DND-41 (cell line): ENCODE results near the gene RAPH1.
"Not testable (repeated sequence)": the region's sequence is repeated elsewhere in the genome, so short reads cannot be mapped to it uniquely, and the experiment has no call there.

ENCODE experiments used
- ATAC-seq: fragments of 200-7000 bp; cut with Tn5 transposase; 3 replicates; pipeline ENCODE4 v1.9.1; 2021; ENCODE audit warnings: low read depth; ENCODE audit not compliant: insufficient read depth
- DNase-seq: peaks from one replicate; pipeline ENCODE4 v3.0.0-alpha.2; 2020
- H2AFZ ChIP-seq: 2 replicates; pipeline ENCODE4 v1.6.0; 2012; ENCODE audit warnings: low read depth, low read length
- H3K27ac ChIP-seq: 2 replicates; pipeline ENCODE4 v1.5.1; 2012; ENCODE audit warnings: low read length, inconsistent platforms
- H3K27me3 ChIP-seq: fragments of 200-600 bp; sonication (generic); 2 replicates; pipeline ENCODE4 v1.6.0; 2012; ENCODE audit warnings: low read length, mild to moderate bottlenecking, inconsistent platforms; ENCODE audit not compliant: insufficient read depth, poor library complexity
- H3K36me3 ChIP-seq: 2 replicates; pipeline ENCODE4 v1.5.1; 2012; ENCODE audit warnings: low read length, inconsistent platforms; ENCODE audit not compliant: insufficient read depth
- H3K4me1 ChIP-seq: 2 replicates; pipeline ENCODE4 v1.5.1; 2012; ENCODE audit warnings: mild to moderate bottlenecking, low read length; ENCODE audit not compliant: insufficient read depth
- H3K4me2 ChIP-seq: 2 replicates; pipeline ENCODE4 v1.6.0; 2012; ENCODE audit warnings: mild to moderate bottlenecking, moderate library complexity, low read length, inconsistent platforms; ENCODE audit not compliant: insufficient read depth
- H3K4me3 ChIP-seq, 2 experiments: fragments of 200-600 bp in 1 of 2; shearing (Covaris generic) in 1 of 2; 2 replicates each; pipeline ENCODE4 v1.5.1; 2012 to 2016; ENCODE audit warnings: inconsistent platforms in 2 of 2, low read length in 2 of 2, mild to moderate bottlenecking in 2 of 2, low read depth in 1 of 2, moderate library complexity in 1 of 2
- H3K79me2 ChIP-seq: 2 replicates; pipeline ENCODE4 v1.6.0; 2012; ENCODE audit warnings: low read length, inconsistent platforms; ENCODE audit not compliant: insufficient read depth
- H3K9ac ChIP-seq: 2 replicates; pipeline ENCODE4 v1.6.0; 2012; ENCODE audit warnings: low read depth, mild to moderate bottlenecking, inconsistent platforms, low read length, moderate library complexity
- H3K9me3 ChIP-seq: 2 replicates; pipeline ENCODE4 v1.5.1; 2012; ENCODE audit warnings: low read length, moderate library complexity, mild to moderate bottlenecking, inconsistent platforms; ENCODE audit not compliant: insufficient read depth, severe bottlenecking
- H4K20me1 ChIP-seq: 2 replicates; pipeline ENCODE4 v1.6.0; 2012; ENCODE audit warnings: low read length; ENCODE audit not compliant: insufficient read depth
- CTCF ChIP-seq: IDR thresholded peaks from 2 replicates; pipeline ENCODE4 v1.5.1; 2012; ENCODE audit warnings: borderline replicate concordance, low read length, moderate library complexity, mild to moderate bottlenecking; ENCODE audit not compliant: poor library complexity, severe bottlenecking; ENCODE audit errors: extremely low read depth
- EZH2 ChIP-seq: IDR thresholded peaks from 3 replicates; pipeline ENCODE4 v1.6.1; 2012; ENCODE audit warnings: borderline replicate concordance, low read depth, mild to moderate bottlenecking, moderate library complexity, low read length, inconsistent platforms; ENCODE audit not compliant: severe bottlenecking

Gene RAPH1

GRCh38 chr2:203379156-203379555, 155.9 kb downstream of the RAPH1 start:
- ATAC-seq (no peak), DNase-seq (no peak)
- Histone ChIP-seq H3K4me3 (no peak overlapping the region), H2AFZ (no peak overlapping the region), H3K4me1 (no peaks in the 10 kb centered on the region), H3K79me2 (peaks cover 20% of the 10 kb centered on the region; the same call in 1 of the 2 replicates), H3K36me3 (peaks cover 34% of the 10 kb centered on the region), H3K9me3 (no peaks in the 10 kb centered on the region), H4K20me1 (peaks cover 2% of the 10 kb centered on the region; the same call in 1 of the 2 replicates), H3K27me3 (no peaks in the 10 kb centered on the region), H3K4me2 (no peak overlapping the region), H3K27ac (no peak overlapping the region), H3K9ac (no peak overlapping the region)
- TF ChIP-seq CTCF (no peak), EZH2 (no peak)

GRCh38 chr2:203376173-203376572, 158.9 kb downstream of the RAPH1 start:
- Histone ChIP-seq H3K9ac (no peak overlapping the region), H3K4me1 (no peaks in the 10 kb centered on the region), H3K36me3 (peaks cover 17% of the 10 kb centered on the region; the same call in 1 of the 2 replicates), H3K27ac (no peak overlapping the region), H3K27me3 (no peaks in the 10 kb centered on the region), H4K20me1 (peaks cover 2% of the 10 kb centered on the region; the same call in 1 of the 2 replicates), H3K4me2 (no peak overlapping the region), H3K79me2 (peaks cover 24% of the 10 kb centered on the region; the same call in 1 of the 2 replicates), H3K4me3 (no peak overlapping the region), H3K9me3 (no peaks in the 10 kb centered on the region), H2AFZ (no peak overlapping the region)
- DNase-seq (no peak), ATAC-seq (peak; percentile 74)
- TF ChIP-seq CTCF = peak; percentile 35
- no peak for TF ChIP-seq EZH2

GRCh38 chr2:203372706-203373105, 162.4 kb downstream of the RAPH1 start:
- not testable (repeated sequence) for ATAC-seq, H2AFZ ChIP-seq, H4K20me1 ChIP-seq, H3K9me3 ChIP-seq, H3K27me3 ChIP-seq, H3K9ac ChIP-seq, H3K27ac ChIP-seq, H3K4me3 ChIP-seq, H3K4me1 ChIP-seq, H3K4me2 ChIP-seq, DNase-seq
- H3K36me3 ChIP-seq = peaks cover 41% of the 10 kb centered on the region
- H3K79me2 ChIP-seq = peaks cover 20% of the 10 kb centered on the region

GRCh38 chr2:203366639-203367466, 168.2 kb downstream of the RAPH1 start:
- Histone ChIP-seq H3K4me1 (no peaks in the 10 kb centered on the region), H3K9me3 (no peaks in the 10 kb centered on the region), H4K20me1 (peaks cover 7% of the 10 kb centered on the region; the same call in 1 of the 2 replicates), H2AFZ (no peak overlapping the region), H3K9ac (no peak overlapping the region), H3K27me3 (no peaks in the 10 kb centered on the region), H3K27ac (no peak overlapping the region), H3K79me2 (peaks cover 49% of the 10 kb centered on the region), H3K4me2 (no peak overlapping the region), H3K36me3 (peaks cover 40% of the 10 kb centered on the region), H3K4me3 (no peak overlapping the region)
- DNase-seq (no peak), ATAC-seq (no peak)
- no peak for TF ChIP-seq CTCF
- no peak for TF ChIP-seq EZH2
